GM21825 (cell line): ENCODE results near the gene ST6GALNAC3.
"Not testable (repeated sequence)": the region's sequence is repeated elsewhere in the genome, so short reads cannot be mapped to it uniquely, and the experiment has no call there.

Experiments used
- ATAC-seq: cut with Tn5 transposase; IDR thresholded peaks from one replicate; pipeline ENCODE4 v1.9.1; 2021; ENCODE audit warnings: mild to moderate bottlenecking, moderate library complexity; ENCODE audit not compliant: unreplicated experiment

The ST6GALNAC3 gene

GRCh38 chr1:76238094-76238628 lies 163.6 kb downstream of the ST6GALNAC3 start:
- ATAC-seq = no peak

- no peak for ATAC-seq
Observed at GRCh38 chr1:76239470-76239918, 164.9 kb downstream of the ST6GALNAC3 start.

- ATAC-seq = no peak
Observed at GRCh38 chr1:76240316-76240715, 165.8 kb downstream of the ST6GALNAC3 start.

DNA sequence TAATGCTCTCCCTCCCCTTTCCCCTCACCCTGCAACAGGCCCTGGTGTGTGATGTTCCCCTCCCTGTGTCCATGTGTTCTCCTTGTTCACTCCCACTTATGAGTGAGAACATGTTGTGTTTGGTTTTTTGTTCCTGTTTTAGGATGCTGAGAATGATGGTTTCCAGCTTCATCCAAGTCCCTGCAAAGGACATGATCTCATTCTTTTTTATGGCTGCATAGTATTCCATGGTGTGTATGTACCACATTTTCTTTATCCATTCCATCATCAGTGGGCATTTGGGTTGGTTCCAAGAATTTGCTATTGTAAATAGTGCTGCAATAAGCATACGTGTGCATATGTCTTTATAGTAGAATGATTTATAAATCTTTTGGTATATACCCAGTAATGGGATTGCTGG lies 168.0 kb downstream of the ST6GALNAC3 start:
- not testable (repeated sequence) for ATAC-seq

DNA sequence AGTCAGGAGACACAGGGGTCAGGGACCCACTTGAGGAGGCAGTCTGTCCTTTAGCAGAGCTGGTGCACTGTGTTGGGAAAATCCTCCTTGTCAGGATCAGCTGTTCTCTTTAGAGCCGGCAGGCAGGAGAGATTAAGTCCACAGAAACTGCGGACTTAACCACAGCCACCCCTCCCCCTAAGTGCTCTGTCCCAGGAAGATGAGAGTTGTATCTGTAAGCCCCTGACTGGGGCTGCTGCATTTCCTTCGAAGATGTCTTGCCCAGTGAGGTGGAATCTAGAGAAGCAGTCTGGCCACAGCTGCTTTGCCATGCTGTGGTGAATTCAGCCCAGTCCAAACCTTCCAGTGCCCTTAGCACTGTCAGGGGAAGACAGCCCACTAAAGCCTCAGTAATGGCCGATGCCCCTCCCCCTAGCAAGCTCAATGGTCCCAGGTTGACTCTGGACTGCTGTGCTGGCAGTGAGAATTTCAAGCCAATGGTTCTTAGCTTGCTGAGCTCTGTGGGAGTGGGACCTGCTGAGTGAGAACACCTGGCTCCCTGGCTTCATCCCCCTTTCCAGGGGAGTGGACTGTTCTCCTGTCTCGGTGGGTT lies 172.8 kb downstream of the ST6GALNAC3 start:
- no peak for ATAC-seq

GRCh38 chr1:76250271-76250670 lies 175.7 kb downstream of the ST6GALNAC3 start:
- no peak for ATAC-seq

- ATAC-seq = no peak
Observed at GRCh38 chr1:76252431-76252830, 177.9 kb downstream of the ST6GALNAC3 start.

DNA sequence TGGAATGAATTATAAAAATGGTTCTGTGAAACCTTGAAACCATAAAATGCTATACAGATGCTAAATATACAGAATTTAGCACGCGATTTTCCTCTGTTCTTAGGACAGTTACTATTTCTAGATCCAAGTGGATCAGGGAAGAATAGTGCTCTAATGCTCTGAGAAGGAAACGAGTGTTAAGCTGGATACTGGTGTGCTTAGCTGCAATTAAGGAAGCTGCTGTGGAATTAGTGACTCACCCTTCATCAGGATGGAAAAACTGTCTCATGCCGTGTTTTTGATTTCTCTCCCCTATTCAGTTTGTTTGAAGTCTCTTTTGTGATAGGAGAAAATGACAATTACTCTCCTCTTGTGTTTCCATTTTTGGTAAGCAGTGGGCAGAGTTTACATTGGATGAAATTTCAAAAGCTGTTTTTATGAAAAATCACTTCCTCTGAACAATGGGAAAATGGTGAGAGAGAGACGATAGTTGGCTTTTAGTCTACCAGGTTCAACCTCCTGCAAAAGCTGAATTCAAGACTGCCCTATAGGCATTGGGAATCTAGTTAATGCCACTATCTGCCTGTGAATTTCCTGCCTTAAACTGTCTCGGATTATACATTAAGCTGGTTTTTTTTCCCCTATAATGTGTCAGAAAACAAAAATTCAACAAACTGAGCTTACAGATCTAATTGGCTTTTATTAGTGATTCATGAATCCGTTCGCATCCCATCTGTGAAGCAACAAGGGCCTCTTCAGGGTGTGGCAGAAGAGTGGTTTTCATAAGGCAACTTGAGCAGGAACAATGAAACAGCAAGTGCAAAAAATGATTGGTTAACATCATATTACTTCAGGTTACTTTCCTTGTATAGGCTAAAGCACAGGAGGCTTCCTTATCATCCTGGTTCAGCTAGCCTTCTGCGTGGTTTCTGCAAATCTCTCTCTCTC lies 179.8 kb downstream of the ST6GALNAC3 start:
- ATAC-seq = no peak

DNA sequence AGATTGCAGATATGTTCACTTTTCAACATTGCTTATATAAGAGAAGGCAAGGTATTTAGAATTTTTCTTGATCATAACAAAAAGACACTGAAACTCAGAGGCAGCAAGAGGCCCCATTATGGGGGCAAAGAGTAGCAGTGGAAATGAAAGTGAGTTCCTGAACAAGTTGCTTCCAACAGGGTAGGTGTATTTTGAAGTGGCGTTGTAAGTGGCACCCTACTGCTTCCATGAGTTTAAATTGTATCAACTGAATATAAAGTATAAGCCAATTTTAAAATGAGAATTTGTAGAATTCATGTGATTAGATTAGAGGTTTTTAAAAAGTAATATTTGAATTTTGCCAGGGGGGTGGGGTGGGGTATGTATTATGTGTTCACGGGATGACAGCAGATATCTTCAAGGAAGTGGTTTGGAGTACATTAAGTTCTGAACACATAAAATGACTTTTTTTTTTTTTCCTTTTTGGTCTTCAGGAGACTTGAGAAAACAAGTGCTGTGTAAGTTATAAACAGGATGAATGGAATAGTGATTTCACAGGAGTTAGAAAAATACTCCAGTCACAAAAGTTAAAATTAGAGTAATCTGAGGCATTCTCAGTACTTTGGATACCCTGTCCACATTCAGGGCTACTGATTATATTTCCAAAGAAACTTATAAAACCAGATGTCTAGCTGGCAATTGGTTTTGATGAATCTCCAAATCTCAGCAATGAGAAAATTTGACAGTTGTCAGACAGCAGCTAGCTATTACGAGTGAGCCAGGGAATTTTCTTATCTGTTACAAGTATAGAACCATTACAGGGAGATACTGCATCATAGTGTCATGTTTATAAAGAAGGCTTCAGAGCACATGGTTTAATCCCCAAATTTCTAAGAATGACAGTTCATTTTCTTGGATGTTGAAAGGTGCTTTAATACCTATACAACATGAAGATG lies 182.0 kb downstream of the ST6GALNAC3 start:
- ATAC-seq = no peak

DNA sequence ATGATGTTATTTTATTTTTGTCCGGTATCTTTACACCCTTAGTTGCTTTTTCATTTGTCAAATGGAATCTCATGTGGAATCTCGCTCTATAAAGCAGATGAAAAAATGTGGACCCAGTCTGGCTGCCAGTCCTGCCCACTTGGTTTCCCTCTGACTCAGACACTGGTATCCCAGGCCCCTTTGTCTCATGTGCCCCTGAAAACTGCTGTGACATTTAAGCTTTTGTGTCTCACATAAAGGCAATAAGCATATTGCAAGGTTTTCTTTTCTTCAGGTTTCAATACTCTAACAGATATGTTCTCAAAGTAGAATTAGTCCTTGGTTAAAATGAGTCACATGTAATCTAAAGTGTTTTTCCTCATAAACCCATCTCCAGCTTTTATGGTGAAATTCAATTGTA lies 183.3 kb downstream of the ST6GALNAC3 start:
- no peak for ATAC-seq

DNA sequence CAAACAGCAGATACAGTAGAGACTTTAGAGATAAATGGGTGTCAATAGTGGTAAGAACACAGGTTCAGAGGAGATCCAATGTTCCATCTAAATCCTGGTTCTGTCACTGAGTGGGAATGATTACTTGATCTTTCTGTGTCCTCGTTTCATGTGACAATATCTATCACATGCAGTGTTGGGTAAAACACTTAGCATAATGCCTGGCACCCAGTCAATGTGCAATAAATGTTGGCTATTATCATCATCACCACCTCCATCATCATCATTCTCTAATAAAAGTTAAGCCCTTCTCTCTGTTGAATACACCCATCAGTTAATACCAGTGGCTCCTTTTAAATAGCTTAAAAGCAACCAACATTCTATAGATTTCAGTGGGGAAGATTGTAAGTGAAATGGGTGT lies 184.7 kb downstream of the ST6GALNAC3 start:
- ATAC-seq = no peak

DNA sequence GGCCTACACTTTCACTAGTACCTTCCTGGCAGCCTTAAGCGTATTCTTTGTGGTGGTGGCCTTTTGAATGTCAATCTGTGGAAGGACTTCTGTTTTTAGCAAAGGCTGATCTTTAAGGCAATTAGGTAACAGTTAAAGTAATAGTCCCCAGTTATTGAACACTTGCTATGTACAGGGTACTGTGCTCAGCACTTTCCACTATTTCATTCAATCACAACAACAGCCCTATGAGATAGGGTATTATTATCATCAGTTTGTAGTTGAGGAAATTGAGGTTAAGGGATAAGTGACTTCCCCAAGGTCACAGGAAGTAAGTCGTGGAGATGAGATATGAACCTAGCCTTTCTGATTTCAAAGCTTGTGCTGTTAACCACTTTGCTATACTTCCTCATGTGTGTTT lies 185.7 kb downstream of the ST6GALNAC3 start:
- ATAC-seq = no peak

DNA sequence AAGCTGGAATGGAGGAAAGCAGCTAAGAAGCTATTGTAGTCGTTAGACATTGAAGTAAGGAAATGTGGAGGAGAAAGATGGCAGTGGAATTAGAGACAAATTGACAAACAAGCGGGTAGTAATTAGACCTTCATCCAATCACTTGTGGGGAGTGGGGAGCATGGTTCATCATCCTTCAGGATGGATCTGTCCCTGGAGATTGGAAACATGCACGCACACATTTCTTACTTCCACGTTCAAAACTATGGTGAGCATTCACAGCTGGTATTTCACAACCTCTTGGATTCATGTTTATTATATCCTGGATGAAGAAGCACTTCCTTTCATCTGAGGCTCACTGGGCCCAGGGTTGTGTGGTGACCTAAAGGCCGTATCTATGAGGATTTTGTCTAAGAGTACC lies 188.1 kb downstream of the ST6GALNAC3 start:
- ATAC-seq = no peak

- no peak for ATAC-seq
Observed at GRCh38 chr1:76264642-76265041, 190.1 kb downstream of the ST6GALNAC3 start.

DNA sequence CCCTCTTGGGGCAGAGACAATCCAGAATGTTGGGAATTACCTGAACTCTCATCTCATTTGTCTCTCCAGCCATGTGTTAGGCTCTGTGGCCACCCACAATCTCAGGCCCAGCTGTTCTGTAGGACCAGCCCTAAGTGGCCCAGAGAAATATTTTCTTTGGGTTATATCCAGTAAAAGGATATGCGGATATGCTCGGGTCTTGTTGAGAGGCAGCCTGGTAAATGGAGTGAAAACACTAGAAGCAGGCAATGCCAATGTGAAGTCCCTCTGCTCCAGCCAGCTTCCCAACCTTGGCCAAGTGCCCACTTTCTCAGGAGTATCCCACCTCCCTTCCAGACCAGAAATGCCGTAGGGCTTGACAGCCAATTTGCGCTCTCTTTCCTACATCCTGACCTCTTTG lies 192.2 kb downstream of the ST6GALNAC3 start:
- ATAC-seq = no peak

DNA sequence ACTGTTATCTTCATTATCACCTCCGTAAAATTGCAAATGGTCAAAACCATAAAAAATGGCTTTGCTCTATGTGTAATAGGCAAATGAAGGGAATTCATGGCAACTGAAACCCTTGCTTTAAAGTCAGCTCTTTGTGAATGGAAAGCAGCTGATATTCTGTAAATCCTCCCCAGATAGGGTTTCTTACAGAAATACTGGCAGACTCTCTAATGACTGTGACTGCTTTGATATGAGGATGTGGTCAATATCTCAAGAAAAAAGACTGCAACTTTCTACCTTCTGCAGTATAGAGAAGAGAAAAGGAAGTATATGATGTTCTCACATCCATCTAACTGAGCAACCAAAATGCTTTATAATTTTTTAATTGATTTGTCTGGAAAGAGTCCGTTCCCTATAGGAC lies 193.1 kb downstream of the ST6GALNAC3 start:
- no peak for ATAC-seq

DNA sequence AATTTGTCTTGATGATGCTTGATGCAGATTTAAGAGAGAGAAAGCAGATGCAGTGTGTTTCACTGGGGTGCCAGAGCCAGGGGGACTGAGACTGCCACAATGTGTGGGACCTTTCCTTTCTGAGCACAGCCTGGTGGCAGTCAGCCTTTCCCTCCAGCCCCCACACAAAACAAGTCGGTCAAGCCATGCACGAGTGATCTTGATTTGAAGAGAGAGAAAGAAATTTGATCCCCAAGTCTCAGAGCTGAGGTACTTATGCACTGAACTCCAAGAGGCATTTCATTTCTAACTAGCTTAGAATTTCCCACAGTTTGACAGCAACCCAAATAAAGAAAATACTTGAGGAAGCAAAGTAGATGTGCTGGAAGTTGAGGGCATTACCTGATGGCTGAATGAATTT lies 193.8 kb downstream of the ST6GALNAC3 start:
- ATAC-seq = no peak

- no peak for ATAC-seq
Observed at GRCh38 chr1:76269155-76269554, 194.6 kb downstream of the ST6GALNAC3 start.

DNA sequence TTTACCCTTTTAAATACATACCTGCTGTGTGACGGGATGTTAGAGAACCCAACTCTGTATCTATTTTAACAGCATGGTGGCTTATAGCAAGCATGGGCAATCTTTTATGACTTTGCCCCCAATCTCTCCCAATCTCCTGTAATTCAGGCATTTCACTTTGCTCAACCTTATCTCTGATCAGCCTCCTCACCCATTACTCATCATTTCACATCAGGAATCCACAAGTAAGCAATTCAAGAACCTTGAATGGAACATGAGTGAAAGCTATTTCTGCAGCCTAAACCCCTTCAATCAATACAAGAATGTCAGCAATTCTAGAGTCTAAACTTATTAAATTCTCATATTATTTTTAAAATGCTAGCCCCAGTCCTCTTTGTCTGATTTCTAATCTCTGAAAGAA lies 199.8 kb downstream of the ST6GALNAC3 start:
- no peak for ATAC-seq

GRCh38 chr1:76274718-76275117 lies 200.2 kb downstream of the ST6GALNAC3 start:
- no peak for ATAC-seq

- no peak for ATAC-seq
Observed at GRCh38 chr1:76278711-76279100, 204.2 kb downstream of the ST6GALNAC3 start.
